ENCODE measurements around the gene URAD.

The URAD gene

GRCh38 chr13:27975564-27976361 is 12.7 kb downstream of the URAD start:
- H3K9me3 ChIP-seq: no peaks in the 10 kb centered on the region
- TF ChIP-seq, protein P1, sequence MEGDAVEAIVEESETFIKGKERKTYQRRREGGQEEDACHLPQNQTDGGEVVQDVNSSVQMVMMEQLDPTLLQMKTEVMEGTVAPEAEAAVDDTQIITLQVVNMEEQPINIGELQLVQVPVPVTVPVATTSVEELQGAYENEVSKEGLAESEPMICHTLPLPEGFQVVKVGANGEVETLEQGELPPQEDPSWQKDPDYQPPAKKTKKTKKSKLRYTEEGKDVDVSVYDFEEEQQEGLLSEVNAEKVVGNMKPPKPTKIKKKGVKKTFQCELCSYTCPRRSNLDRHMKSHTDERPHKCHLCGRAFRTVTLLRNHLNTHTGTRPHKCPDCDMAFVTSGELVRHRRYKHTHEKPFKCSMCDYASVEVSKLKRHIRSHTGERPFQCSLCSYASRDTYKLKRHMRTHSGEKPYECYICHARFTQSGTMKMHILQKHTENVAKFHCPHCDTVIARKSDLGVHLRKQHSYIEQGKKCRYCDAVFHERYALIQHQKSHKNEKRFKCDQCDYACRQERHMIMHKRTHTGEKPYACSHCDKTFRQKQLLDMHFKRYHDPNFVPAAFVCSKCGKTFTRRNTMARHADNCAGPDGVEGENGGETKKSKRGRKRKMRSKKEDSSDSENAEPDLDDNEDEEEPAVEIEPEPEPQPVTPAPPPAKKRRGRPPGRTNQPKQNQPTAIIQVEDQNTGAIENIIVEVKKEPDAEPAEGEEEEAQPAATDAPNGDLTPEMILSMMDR (IDR thresholded peaks at IDR 0.05): no peak
- H3K4me3 ChIP-seq (ENCODE audit: low read depth in 1 of 2, low read length in 1 of 2): no peak overlapping the region
- no peak overlapping the region for H3K27ac ChIP-seq
- H3K36me3 ChIP-seq: no peaks in the 10 kb centered on the region
- H3K27me3 ChIP-seq: peaks cover 100% of the 10 kb centered on the region
- peaks cover 6 to 16% of the 10 kb centered on the region in 2 experiments for H3K4me1 ChIP-seq (ENCODE audit: control insufficient read depth in 1 of 2, insufficient read depth in 1 of 2, low read depth in 1 of 2, low read length in 1 of 2)

DNA sequence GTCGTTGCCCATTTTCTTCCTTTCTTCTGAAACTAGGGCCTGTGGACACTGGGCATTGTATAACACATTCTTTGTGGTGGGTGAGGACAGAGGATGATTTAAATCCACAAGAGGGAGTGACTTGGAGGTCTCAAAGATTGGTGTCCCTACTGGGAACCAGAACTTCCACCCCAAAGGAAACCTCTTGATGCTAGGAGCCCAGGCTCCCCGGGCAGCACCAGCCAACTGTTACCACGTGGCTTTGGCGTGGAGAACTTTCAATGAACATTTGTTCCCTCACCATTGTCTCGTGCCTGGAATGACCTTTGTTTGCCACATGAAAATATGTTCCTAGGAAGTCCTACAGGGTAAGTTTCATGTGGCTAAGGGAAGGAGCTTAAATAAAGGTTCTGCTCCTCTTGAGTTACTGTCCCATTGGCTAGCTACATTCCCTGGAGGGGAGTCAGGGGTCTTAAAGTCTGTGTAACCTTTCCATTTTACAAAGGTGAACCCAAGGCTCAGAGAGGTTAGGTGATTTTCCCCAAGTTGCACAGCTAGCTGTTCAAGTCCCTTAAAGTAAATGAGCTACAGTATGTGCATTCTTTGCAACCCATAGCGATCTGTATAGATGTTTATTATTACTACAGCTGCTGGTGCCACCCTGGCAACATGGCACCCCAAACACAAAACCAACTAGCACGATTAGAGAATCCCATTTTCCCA is 14.4 kb downstream of the URAD start:
- no peaks in the 10 kb centered on the region for H3K9me3 ChIP-seq
- no peak overlapping the region for H3K27ac ChIP-seq
- peaks cover 0 to 11% of the 10 kb centered on the region in 2 experiments for H3K4me1 ChIP-seq (ENCODE audit: control insufficient read depth in 1 of 2, insufficient read depth in 1 of 2, low read depth in 1 of 2, low read length in 1 of 2)
- TF ChIP-seq, protein P1 (IDR thresholded peaks at IDR 0.05): no peak
- H3K27me3 ChIP-seq: peaks cover 100% of the 10 kb centered on the region
- H3K4me3 ChIP-seq (ENCODE audit: low read depth in 1 of 2, low read length in 1 of 2): no peak overlapping the region
- H3K36me3 ChIP-seq: no peaks in the 10 kb centered on the region

DNA sequence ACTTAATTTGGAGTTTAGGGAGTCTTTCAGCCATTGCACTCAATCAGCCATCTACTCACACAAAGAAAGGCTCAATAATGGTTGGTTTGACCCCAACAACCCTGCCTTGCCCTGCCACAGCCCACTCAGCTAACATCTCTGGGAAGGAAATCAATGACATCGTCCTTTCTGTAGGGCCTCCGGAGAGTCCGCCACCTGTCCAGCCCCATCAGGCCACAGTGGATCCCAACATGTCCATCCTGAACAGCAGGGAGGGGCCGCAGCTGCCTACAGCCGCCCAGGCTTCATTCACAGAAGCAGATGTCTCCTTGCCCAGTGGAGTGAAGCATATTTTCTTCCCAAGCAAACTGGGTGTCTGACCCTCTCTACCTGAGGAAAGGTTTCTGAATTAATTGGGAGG is 15.2 kb downstream of the URAD start:
- no peaks in the 10 kb centered on the region for H3K36me3 ChIP-seq
- H3K4me3 ChIP-seq (ENCODE audit: low read depth in 1 of 2, low read length in 1 of 2): no peak overlapping the region
- no peak overlapping the region for H3K27ac ChIP-seq
- no peaks in the 10 kb centered on the region for H3K9me3 ChIP-seq
- H3K4me1 ChIP-seq (ENCODE audit: control insufficient read depth in 1 of 2, insufficient read depth in 1 of 2, low read depth in 1 of 2, low read length in 1 of 2): peaks cover 2 to 9% of the 10 kb centered on the region in 2 experiments
- TF ChIP-seq, protein P1 (IDR thresholded peaks at IDR 0.05): no peak
- H3K27me3 ChIP-seq: peaks cover 100% of the 10 kb centered on the region

DNA sequence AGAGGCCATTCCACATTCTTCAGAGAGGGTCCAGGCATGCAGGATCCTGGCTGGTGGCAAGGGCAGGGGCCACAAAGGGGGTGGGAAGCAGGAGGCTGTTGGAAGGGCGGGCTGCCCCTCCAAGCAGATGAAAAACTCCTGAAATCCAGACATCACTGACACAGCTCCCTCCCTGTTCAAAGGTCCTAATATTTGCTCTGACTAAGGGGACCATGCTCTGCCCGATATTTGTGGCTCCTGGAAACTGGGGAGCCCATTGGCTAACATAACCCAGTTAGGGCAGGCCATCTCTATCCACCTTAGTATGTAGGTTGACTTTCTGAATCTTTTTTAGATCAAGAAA is 16.0 kb downstream of the URAD start:
- Histone ChIP-seq H3K9me3 (no peaks in the 10 kb centered on the region), H3K27ac (no peak overlapping the region), H3K27me3 (peaks cover 100% of the 10 kb centered on the region), H3K4me1 (ENCODE audit: control insufficient read depth in 1 of 2, insufficient read depth in 1 of 2, low read depth in 1 of 2, low read length in 1 of 2) (peaks cover 2 to 4% of the 10 kb centered on the region in 2 experiments), H3K4me3 (ENCODE audit: low read depth in 1 of 2, low read length in 1 of 2) (no peak overlapping the region), H3K36me3 (no peaks in the 10 kb centered on the region)
- TF ChIP-seq, protein P1 (IDR thresholded peaks at IDR 0.05): no peak

DNA sequence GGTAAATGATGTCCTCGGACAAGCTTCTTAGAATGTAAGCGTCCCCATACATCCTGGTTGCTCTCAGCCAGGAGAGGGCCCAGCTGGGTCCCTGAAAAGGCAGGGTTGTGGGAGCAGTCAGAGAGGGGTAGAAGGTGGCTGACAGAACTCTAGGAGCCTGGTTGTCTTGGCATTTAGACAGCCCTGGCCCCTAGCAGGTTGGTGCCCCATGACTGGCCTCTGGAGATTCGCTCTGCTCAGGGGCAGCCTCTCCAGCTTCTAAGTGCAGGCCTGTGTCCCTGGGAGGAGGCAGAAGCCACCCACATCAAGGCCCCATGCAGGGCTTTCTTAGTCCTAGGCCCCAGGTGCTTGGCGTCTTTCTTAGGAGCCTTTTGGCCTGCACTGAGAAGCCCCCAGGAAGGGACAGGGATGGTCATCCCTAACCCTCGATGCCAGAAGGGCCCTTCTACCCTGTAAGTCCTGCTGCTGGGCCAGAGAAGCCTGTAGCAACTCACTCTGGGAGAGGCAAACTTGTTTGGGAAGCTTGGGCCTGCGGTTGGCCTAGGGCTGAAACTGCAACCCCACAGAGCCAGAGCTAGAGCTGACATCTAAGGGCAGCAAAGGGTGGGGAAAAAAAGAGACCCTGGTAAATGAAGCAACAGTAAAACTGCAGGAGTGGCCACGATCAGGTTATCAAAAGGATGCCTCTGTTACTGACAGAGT is 16.6 kb downstream of the URAD start:
- Histone ChIP-seq H3K27ac (no peak overlapping the region), H3K36me3 (no peaks in the 10 kb centered on the region), H3K4me3 (ENCODE audit: low read depth in 1 of 2, low read length in 1 of 2) (no peak overlapping the region), H3K4me1 (ENCODE audit: control insufficient read depth in 1 of 2, insufficient read depth in 1 of 2, low read depth in 1 of 2, low read length in 1 of 2) (peaks cover 2 to 4% of the 10 kb centered on the region in 2 experiments), H3K27me3 (peaks cover 100% of the 10 kb centered on the region), H3K9me3 (no peaks in the 10 kb centered on the region)
- TF ChIP-seq, protein P1 (IDR thresholded peaks at IDR 0.05): no peak
